ENCODE measurements around the gene CMSS1.

DNA sequence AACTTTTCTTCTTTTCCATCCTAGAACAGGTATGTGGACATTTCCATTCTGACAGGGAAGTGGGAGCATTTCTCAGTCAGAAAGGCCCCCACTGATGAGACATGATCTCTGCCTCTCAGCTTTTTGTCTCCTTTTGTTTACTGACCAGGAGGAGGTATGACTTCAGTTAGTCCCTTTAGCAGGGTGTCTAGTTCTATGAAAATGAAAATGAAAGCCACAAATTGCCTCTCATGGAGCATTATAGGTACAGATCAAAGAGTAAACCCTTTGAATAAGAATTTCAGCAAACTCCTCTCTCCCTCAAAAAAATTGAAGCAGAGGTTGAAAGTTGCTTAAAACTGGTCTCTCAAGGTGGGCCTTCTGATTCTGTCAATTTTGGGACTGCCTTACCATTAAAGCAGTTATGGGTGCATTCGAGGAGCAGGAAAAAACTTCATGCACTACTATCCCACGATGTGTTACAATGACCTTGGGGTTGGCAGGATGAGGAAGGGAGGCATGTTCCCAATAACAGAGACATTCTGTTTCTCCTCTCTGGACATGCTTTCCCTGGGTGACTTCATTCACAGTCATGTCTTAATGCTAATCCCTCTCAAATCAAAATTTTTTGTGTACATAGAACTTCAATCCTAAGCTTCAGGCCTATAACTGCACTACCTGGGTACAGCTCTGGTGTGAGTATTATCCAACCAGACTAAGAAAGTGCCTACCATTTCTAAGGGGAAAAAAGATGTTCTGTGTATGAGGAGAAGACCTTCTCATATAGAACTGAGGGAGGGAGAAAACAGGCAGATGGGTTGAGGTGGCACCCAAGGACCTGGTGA, 392.5 kb downstream of the CMSS1 start:
- no peak for TF ChIP-seq YY1 (IDR thresholded peaks at IDR 0.05; ENCODE audit: insufficient read depth, insufficient read length)
- no peak for TF ChIP-seq SUZ12 (IDR thresholded peaks at IDR 0.05; ENCODE audit: extremely low read depth, insufficient read depth, insufficient read length)
